Activated gamma-delta T cell treated with Interleukin-2 at 50 U/mL for 16 hours (primary cell): ENCODE measurements around the gene RCC1.
A peak's percentile ranks its signal among the peaks of the same experiment; 100 is the strongest.
"Not testable (repeated sequence)": the region's sequence is repeated elsewhere in the genome, so short reads cannot be mapped to it uniquely, and the experiment has no call there.

Source experiments
- DNase-seq: peaks from one replicate; pipeline ENCODE4 v3.0.0-alpha.2; 2020

Gene RCC1

DNA sequence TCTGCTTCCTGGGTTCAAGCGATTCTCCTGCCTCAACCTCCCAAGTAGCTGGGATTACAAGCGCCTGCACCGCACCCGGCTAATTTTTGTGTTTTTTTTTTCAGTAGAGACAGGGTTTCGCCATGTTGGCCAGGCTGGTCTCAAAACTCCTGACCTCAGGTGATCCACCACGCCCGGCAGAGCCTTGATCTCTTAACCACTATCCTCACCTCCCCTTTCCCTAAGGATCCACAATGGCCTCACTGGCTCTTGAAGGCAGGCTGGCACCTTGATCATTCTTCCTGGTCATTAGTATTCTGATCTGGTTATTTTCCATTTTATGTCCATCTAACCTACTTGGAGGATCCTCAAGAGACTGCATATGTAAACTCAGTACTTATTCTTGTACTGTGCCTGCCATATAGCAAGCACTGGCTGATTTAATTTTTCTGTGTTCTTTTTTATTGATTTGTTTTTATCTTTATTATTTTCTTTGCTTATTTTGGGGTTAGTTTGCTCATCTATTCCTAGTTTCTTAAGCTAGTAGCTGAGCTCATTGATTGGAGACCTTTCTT, 6.3 kb downstream of the RCC1 start:
- no peak for DNase-seq

DNA sequence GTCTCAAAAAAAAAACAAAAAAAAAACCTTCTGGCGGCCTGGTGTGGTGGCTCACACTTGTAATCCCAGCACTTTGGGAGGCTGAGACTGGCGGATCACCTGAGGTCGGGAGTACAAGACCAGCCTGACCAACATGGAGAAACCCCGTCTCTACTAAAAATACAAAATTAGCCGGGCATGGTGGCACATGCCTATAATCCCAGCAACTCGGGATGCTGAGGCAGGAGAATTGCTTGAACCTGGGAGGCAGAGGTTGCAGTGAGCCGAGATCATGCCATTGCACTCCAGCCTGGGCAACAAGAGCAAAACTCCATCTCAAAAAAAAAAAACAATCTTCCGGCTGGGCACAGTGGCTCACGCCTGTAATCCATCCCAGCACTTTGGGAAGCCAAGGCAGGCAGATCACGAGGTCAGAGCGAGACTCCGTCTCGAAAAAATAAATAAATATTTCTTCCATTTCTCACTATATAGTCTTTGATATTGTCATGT, 8.6 kb downstream of the RCC1 start:
- DNase-seq, result not testable (repeated sequence)

DNA sequence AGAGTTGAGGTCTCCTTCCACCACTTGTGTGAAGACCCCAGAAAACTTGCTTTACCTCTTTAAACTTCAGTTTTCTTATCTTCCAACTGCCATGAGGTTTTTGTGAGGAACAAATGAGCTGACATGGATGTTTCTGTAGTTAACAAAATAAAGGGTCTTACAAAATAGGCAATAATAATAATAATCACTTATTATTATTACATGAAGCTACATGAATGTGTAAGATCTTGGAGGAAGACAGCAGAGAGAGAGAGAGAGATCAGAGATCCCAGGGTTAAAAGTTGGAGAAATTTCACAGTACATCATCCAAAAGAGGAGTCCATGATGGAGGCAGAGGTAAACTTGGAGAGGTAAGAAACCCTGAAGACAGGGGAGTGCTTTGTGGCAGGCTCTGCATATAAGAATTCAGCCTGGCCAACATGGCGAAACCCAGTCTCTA, 10.7 kb downstream of the RCC1 start:
- DNase-seq, result no peak

DNA sequence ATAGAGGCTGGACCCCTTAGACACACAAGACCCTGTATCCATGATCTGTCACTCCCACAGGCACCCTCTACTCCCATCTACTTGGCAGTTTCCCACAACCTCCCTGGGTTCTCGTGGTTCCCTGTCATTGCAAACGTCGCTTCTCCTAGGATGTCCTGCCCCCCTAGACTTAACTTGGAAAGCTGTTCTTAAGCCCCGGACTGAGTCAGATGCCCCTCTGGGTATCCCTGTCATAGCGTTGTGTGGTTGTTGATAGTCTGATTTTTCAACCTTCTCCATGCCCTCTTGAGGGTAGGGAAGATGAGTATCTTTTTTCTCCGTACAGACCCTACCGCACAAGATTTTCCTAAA, 11.8 kb downstream of the RCC1 start:
- DNase-seq, result no peak

DNA sequence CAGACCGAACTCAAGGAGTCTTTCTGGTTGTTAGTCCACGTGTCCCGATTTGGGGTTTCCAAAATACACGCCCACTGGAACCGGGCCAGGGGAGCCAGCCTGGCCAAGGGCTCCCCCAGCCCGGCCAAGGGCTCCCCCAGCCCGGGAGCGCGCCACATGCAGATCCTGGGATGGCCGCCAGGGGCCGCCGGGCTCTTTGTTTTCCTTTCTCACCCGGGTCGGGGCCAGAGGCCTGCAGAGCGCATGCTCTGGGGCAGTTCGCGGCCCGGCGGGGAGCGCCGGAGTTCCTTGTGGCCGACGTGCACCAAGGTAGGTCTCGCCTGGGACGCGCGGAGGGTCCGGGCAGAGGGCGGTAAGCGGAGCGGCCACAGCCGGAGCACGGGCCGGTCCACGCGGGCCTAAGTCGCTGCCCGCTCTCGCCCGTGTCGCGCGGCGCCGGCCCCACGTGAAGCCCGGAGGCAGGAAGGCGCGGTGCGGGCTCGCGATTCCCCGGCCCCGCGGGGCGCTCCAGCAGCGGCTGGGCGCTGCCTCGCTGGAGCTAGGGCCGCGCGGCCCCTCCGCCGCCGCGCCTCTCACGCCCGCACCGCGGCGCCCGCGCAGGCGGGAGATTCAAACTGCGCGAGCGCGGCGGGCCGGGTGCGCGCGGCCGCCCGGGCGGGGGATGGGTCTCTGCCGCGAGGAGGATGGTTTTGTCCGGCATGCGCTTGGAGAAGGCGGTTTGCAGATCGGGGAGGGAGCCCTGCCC, 12.3 kb downstream of the RCC1 start:
- peak; percentile 86 for DNase-seq

DNA sequence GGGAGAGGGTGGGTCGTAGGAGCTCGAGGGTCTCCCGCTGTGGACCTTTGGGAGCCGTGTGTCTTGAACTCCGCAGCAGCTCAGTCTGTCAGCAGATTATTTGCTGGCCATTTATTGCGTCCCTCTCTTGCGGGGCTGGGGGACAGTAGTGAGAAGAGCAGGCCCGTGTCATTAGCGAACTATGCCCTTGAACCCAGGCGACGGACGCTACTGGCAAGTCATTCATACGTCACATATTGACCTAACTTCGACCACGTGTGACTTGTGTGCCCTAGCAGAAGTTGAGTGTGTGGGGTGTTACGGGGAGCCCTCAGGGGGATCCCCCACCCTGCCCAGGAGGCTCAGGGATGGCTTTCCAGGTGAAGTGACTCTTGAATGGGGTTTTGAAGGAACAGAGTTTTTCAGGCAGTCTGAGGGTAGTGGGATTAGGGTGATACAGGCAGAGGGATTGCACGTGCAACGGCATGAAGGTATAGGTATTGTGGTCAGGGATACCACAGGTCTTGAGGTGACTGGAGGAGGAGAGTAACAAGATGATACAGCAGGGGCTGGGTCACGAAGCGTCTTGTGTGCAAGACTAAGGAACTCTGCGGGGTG, 13.0 kb downstream of the RCC1 start:
- DNase-seq, result no peak

DNA sequence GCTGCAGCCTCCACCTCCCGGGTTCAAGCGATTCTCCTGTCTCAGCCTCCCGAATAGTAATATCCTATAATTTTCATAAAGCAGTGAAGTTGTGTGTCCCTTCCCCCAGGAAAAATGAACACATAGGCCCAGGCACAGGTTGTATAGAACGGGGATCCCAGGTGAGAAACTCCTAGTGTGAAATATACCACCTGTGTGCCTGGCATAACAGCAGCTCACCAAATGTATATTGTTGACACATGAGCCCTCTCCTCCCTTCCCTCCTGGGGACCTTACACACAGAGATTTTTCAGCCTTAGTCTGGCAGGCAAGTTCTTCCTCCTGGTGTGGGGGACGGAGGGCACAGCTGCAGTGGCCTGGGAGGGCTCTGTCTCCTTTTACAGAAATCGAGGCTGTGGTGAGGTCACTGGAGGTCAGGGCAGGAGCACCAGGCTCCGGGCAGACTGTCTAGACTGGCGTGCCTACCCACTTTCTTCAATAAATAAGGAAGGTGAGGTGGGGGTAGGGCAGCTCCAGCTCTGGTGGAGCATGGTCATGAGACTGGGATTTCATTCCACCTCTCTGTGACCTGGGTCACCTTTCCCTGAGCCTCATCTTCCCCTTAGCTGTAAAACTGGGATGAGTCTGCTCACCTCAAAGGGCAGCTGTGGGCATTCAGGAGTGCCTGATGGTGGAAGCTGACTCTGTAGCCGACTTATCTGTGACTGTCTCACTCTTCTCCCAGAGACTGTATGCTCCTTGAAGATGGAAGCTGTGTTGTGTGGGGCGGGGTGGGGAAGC, 14.3 kb downstream of the RCC1 start:
- DNase-seq, result no peak

DNA sequence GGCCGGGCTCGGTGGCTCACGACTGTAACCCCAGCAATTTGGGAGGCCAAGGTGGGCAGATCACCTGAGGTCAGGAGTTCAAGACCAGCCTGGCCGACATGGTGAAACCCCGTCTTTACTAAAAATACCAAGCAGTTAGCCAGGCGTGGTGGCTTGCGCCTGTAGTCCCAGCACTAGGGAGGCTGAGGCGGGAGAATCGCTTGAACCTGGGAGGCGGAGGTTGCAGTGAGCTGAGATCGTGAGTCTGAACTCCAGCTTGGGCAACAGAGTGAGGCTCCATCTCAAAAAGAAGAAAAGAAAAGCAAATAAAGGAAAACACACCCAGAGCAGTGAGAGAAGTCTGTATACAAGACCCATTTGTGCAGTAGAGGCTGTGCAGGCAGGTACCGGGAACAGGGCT, 15.0 kb downstream of the RCC1 start:
- DNase-seq, result not testable (repeated sequence)

DNA sequence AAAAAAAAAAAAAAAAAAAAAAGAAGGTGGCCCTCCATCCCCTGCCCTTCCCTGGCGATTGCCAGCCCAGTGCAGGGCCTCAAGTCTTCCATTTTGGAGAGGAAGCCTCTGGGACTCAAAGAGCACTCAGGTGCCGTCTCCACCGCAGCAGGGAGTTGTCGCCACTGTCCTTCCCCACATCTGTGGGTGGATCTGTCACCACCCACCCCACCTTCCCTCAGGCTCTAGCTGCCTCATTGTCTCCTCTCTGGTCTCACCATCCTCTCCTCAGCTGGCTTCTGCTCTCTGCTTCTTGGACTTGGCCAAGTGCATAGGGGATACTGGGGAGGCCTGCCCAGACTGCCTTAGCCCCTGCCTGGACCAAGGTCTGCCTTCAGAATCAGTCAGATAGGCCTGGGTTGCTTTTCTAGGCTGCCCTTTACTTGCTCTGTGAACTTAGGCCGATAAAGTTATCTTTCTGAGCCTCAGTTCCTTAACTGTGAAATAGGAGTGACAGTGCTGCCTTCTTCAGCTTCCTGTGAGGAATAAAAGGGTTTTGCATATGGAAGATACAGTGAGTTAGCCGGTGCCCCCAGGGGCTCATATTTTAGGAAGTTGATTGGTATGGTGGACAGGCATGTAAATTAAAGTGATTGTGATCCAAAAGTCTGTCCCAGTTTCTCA, 15.8 kb downstream of the RCC1 start:
- DNase-seq, result no peak

DNA sequence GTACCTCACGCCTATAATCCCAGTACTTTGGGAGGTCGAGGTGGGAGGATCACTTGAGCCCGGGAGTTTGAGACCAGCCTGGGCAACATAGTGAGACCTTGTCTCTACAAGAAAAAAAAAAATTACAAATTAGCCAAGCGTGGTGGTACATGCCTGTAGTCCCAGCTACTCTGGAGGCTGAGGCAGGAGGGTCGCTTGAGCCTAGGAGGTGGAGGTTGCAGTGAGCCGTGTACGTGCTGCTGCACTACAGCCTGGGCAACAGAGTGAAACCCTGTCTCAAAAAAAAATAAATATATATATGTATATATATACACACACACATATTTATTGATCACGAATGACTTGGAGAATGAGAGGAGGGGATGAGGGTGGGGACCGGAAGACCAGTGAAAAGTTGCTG, 16.7 kb downstream of the RCC1 start:
- DNase-seq, result not testable (repeated sequence)

DNA sequence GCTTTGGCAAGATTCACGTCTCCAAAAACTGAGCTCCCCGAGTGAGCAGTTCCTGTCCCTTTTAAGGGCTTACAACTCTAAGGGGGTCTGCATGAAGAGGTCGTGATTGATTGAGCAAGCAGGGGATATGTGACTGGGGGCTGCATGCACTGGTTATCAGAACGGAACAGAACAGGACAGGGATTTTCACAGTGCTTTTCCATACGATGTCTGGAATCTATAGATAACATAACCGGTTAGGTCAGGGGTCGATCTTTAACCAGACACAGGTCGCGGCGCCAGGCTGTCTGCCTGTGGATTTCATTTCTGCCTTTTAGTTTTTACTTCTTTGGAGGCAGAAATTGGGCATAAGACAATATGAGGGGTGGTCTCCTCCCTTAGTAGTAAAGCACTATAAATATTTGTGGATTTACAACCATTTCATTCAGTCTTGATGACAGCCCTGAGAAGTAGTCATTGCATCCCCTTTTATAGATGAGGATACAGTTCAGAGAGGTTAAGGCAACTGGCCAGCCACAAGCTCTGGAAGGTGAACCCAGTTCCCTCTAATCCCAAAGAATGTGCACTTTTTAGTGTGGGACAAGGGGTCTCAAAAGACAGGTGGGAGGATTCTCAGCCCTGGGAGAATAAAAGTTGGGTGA, 19.3 kb downstream of the RCC1 start:
- not testable (repeated sequence) for DNase-seq

DNA sequence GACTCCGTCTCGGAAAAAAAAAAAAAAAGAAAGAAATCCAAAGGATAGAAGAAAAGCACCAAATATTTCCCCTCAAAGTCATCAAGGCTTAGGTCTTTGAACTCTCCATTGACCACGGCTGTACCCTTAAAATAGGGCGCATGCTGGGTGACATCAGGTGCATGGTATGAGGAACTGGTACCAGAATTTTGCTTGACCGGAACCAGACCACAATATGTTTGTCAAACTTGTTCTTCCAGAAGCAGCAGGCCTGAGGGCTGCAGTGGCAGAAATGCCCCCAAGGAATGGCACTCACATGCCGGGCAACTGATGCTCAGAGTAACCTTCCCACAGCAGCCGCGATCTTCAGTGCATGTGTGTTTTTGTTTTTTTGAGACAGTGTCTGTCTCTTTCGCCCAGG, 21.0 kb downstream of the RCC1 start:
- no peak for DNase-seq

DNA sequence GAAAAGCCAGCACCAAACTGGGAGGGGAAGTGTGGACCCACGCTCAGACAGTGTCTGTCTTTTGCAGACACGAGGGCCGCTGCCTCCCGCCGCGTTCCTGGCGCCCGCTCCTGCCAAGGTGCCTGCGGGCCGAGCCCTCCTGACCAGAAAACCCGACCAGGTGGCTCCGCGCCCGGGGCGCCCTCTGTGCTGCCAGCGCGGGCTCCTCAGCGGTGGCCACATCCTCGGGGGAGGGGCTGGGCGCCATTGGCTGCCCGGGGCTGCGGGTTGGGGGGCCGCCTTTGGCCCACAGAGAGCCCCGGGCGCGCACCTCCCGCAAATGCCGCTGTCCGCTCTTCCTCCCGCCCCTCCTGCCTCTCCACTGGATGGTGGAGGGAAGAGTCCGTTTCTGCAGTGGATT, 24.6 kb downstream of the RCC1 start:
- no peak for DNase-seq

DNA sequence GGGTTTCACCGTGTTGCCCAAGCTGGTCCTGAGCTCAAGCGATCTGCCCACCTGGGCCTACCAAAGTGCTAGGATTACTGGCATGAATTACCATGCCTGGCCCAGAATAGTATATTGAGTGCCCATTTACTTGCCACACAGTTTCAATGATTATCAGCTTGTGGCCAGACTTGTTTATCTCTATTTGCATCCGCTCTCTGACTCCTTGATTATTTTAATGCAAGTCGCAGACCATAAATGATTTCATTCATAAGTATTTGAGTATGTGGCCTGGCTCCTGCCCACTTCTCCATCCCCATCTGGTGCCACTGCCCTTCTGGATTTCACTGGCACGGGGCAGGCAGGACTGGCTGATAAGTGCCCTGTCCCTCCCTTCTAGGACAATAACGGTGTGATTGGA, 28.8 kb downstream of the RCC1 start:
- no peak for DNase-seq

DNA sequence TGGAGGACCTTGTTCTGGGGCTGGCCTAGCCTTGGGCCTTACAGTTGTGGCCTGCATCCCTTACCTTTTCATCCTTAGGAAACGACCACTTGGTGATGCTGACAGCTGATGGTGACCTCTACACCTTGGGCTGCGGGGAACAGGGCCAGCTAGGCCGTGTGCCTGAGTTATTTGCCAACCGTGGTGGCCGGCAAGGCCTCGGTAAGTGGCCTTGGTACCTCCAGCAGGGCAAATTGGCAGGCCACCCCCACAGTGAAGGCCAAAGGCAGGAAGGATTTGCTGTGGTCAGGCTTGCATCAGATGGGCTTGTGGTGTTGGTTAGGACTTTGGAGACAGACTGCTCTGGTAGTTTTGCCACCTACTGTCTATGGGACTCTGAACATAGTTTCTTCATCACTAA, 29.3 kb downstream of the RCC1 start:
- no peak for DNase-seq

DNA sequence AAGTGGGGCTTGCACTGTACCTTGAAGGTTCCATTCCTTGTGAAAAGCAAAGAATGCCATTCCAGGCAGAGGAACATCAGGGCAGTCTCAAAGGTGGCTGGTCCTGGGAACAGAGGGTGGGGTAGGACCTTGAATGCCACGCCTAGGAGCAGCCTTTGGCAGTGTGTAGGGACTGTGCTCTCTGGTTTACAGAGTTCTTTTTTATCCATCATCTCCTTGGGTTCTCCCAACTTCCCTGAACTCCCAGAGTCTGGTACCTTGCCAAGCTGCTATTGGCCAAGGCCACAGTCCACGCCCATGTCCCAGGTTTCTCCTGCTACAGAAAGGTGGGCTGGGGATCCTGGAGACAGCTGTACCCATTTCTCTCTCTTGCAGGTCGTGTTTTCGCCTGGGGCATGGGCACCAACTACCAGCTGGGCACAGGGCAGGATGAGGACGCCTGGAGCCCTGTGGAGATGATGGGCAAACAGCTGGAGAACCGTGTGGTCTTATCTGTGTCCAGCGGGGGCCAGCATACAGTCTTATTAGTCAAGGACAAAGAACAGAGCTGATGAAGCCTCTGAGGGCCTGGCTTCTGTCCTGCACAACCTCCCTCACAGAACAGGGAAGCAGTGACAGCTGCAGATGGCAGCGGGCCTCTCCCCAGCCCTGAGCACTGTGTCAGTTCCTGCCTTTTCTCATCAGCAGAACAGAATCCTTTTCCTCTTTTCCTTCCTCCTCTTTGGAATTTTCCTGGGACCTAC, 31.8 kb downstream of the RCC1 start:
- no peak for DNase-seq

DNA sequence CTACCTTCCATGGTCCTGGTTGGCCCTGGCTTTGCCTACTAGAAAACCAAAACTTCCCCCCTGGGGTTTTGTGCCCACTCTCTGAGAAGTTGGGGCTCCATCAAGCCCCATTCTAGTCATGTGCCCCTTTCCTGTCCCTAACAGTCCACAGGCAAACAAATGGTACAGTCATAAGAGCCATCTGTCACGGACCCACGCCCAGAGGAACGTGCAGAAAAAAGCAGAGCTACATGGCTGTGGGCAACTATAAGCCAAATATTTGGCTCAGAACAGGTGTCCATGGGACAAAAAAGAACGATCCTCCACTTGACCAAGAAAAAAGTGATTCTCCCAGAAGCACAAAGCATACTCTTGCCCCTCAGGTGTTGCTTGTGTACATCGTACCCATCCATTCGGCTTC, 32.4 kb downstream of the RCC1 start:
- DNase-seq, result no peak

DNA sequence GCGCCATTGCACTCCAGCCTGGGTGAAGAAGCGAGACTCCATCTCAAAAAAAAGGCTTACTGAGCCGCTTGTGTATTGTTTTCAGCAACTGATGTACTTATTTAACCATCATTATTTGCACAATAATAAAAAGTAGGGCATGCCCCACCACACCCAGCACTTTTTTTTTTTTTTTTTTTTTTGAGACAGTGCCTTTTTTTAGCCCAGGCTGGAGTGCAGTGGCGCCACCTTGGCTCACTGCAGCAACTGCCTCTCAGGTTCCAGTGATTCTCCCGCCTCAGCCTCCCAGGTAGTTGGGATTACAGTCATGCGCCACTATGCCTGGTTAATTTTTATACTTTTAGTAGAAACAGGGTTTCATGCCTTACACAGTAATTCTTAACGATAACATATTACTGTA, 34.8 kb downstream of the RCC1 start:
- DNase-seq, result no peak

DNA sequence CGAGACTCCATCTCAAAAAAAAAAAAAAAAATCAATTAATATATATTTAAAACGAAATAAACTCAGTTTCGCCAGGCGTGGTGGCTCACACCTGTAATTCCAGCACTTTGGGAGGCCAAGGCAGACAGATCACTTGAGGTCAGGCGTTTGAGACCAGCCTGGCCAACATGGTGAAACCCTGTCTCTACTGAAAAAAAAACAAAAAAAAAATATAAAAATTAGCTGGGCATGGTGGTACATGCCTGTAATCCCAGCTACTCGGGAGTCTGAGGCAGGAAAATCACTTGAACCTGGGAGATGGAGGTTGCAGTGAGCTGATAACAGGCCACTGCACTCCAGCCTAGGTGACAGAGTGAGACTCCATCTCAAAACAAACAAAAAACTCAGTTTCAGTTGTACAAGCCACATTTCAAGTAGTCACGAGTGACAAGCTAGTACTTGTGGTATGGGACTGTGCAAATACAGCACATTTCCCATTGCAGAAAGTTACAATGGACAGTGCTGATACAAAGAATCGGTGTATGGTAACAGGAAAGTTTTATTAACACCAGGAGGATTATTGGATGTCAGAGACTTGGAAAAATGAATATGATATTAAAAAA, 35.7 kb downstream of the RCC1 start:
- DNase-seq, result not testable (repeated sequence)

DNA sequence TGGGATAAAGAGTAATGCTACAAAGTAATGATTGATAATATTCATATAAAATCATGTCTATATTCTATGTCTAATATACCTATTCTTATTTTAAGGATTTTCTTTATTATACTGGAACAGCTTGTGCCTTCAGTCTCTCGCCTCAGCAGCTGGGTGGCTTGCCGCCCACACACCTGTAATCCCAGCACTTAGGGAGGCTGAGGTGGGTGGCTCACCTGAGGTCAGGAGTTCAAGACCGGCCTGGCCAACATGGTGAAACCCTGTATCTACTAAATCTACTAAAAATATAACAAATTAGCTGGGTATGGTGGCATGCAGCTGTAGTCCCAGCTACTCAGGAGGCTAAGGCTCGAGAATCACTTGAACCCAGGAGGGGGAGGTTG, 39.4 kb downstream of the RCC1 start:
- no peak for DNase-seq

DNA sequence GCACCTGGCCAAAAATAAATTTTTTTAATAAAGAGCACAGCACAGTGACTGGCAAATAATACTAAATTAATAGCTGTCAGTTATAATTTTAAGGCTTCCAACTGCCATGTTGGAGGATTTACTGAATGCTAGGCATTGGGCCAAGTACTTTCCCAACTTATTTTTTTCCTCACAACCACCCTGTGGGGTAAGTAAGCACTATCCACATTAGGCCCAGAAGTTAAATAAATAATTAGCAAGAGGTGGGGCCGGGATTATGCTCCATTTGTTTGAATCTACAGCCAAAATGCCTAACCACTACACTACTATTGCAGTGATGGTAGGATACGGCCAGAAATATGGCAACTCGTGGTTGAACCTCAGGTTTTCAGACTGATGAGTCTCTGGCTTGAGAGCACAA, 42.5 kb downstream of the RCC1 start:
- no peak for DNase-seq

DNA sequence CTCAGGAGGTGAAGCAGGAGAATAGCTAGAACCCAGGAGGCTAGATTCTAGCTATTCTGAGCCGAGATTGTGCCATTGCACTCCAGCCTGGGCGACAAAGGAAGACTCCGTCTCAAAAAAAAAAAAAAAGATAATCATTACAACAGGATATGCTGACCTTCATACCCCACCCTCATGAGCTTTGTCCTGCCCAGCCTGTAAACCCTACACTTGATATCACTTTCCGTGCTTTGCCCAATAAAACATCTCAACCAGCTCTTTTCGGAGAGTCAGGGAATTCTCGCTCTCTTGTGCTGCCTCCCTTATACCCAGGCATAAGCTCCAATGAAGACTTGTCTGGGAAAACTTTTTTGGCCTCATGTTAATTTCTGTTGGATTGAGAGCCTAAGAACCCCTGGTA, 45.5 kb downstream of the RCC1 start:
- no peak for DNase-seq
